MM.1S (cell line): ENCODE measurements around the gene DLX4.

Source experiments
- EZH2 ChIP-seq: fragments of 300-600 bp; sonication (generic); optimal IDR thresholded peaks from 2 replicates; pipeline ENCODE3; 2017; ENCODE audit warnings: low read depth, mild to moderate bottlenecking, antibody characterized with exemption, low read length, mixed read lengths
- EZH2phosphoT487 ChIP-seq: fragments of 300-600 bp; sonication (generic); IDR thresholded peaks from 2 replicates; pipeline ENCODE4 v1.6.1; 2018; ENCODE audit warnings: antibody characterized with exemption, low read length
- TF ChIP-seq, protein P1 (sequence below): fragments of 300-600 bp; sonication (generic); IDR thresholded peaks from 2 replicates; pipeline ENCODE4 v1.5.1; 2016; ENCODE audit warnings: antibody characterized with exemption, low read length, mixed read lengths

DNA sequence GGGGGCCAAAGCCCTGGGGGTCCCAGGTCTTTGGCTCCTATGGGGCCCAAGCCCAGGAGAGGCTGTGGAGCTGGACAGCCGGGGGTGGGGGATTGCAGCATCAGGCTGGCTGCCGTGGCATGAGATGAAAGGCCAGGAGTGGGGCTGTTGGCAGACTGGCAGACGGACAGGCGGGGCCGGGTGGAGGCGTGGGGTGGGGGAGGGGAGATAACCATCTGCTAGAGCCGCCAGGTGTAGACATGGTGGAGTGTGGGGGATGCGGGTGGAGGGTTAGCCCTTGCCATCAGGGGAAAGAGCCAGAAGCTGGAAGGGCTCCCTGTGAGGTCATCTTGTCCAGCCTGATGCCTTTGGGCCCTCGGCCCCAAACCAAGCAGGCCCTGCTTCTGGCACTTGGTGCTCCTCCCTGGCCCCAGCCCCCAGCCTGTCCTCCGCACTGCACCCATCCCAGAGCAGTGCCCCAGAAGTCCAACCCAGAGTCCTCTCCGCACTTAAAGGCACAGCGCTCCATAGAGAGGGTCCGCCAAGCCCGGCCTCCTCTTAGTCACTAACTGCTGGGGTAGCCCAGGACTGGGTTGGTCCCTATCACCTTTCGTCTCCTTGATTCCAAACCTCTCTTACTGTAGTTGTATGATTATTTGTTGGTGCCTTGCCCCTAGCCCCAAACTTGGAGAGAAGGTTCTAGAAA, 33.3 kb upstream of the DLX4 start:
- TF ChIP-seq, protein P1, sequence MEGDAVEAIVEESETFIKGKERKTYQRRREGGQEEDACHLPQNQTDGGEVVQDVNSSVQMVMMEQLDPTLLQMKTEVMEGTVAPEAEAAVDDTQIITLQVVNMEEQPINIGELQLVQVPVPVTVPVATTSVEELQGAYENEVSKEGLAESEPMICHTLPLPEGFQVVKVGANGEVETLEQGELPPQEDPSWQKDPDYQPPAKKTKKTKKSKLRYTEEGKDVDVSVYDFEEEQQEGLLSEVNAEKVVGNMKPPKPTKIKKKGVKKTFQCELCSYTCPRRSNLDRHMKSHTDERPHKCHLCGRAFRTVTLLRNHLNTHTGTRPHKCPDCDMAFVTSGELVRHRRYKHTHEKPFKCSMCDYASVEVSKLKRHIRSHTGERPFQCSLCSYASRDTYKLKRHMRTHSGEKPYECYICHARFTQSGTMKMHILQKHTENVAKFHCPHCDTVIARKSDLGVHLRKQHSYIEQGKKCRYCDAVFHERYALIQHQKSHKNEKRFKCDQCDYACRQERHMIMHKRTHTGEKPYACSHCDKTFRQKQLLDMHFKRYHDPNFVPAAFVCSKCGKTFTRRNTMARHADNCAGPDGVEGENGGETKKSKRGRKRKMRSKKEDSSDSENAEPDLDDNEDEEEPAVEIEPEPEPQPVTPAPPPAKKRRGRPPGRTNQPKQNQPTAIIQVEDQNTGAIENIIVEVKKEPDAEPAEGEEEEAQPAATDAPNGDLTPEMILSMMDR: no peak
- TF ChIP-seq EZH2 (no peak), EZH2phosphoT487 (no peak)
